ENCODE measurements around the gene ROBO1.

Gene ROBO1

DNA sequence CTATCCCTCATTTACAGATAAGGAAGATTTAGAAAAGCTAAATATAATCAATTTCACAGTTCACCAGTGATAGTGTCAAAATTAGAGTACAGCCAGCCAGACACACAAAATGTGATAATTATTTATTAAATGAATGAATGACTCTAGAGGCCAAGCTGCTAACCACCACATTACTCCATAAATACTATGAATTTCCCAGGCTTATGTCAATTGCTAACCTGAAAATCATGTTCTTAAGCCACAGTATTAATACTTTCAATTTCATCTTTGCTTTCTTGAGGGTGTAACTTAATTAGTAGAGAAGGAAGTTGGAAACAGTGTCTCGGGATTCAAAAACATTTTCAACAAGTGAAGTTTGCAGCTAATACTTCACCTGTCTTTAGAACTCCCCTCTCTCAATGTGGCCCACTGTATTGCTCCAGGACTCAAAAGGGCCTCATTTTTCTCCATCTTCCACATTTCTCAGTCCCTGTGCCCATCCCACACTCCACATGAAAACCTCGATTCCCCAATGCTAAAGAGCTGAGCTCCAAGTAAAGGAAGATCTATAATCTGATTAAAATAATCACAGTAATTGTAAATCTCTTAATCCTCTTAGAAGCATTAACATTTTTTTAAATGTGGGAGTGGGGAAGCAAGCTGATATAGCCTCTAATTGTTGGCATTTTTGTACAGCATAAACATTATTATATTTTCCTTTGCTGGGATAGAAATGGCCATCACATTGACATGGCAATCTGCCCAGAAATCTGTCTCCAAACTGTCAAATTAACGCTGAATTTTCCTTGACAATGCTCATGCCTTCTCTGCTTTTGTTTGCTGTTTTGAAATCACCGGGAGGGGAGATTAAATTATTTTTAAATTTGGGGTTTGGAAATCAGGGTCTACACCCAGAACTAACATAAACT, 765.1 kb downstream of the ROBO1 start:
- peak in 1 of 2 experiments; percentile 56 for DNase-seq

DNA sequence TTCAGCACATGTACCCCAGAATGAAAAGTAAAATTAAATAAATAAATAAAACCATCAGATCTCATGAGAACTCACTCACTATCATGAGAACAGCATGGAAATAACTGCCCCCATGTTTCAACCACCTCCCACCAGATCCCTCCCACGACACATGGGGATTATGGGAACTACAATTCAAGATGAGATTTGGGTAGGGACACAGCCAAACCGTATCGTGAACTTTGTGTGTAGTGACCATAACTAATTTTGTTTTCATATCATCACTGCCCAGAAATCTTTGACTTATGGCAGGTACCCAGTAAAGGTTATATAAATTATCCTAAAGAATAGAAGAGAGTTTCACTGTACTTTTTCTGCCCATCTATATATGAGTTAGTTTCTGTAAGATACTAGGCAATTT, 766.5 kb downstream of the ROBO1 start:
- no peak for DNase-seq

DNA sequence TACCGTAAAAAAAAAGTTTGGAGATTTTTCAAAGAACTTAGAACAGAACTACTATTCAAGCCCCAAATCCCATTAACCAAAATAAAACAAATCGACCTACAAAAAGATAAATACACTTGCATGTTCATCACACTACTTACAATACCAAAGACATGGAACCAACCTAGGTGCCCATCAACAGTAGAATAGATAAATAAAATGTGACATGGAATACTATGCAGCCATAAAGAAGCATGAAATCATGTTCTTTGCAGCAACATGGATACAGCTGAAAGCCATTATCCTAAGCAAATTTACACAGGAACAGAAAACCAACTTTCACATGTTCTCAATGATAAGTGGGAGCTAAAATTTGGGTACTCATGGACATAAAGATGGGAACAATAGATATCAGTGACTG, 768.7 kb downstream of the ROBO1 start:
- no peak for DNase-seq

DNA sequence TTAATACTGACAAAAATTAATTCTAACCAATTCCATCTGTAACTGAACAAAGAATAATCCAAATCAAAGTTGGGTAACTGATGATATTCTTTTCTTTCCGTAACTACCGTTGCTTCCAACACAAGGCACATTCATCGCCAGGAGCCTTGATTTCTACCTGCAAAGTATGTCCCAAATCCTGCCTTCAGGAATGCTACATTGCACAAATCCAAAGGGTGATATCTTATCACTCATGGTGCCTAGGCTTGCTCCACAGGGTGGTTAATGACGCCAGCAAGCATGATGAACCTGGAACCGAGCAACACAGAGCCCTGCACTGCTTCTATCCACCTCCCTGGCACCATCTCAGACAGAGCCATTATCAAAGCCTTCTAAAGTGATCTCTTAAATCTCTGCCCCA, 772.7 kb downstream of the ROBO1 start:
- DNase-seq: no peak

DNA sequence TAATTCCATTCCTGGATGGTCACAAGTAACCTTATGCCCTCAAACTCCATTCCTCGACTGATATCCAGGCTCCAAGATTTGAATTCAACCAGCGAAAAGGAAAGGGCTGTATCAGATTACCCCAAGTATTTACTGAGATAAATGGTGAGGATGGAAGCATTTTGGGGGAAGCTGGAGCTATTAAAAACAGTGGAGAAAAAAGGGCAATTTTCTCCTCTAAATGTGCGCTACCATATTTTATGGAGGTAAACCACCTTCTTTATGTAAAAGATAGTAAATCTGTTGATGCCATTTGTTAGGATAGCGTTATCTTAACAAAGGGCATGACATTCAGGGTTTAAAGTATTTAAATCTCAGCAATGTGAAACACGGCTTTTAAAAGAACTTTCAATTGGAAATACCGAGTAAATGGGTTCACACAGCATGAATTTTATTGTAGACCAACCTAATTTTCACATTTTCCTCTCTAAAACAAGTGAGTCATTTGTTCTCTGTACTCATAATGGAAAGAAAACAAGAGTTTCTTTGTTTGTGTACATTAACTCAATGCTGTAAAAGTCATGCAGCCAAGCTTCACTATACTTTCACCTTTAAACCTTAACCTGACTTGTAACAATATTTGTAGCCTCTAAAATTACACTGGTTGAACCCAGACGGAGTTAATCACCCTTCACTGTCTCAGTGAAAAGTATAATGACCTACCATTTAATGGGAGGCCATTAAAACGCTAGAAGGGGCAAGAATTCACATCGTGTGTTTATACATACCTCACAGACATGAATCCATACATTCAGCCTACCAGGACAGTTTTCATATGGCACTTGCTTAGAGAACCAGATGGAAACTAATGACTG, 773.4 kb downstream of the ROBO1 start:
- DNase-seq: no peak

DNA sequence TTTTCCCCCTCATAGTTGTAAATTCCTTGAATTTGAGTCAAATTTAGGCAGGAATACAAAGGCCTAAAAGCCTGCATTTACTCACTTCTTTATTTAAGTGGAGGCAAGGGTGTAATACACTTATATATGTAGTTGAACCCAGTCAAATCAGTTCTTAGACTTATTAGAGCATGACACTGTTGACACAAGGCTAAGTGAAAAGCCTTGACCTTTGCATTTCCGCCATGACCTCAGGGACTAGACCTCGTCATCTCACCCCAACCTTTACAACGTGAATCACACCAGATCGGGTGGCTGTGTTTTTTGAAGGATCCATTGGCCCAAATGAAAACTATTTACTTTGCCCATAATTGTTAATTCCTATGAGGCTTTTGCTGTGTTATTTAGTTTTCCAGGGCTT, 774.4 kb downstream of the ROBO1 start:
- DNase-seq: no peak

DNA sequence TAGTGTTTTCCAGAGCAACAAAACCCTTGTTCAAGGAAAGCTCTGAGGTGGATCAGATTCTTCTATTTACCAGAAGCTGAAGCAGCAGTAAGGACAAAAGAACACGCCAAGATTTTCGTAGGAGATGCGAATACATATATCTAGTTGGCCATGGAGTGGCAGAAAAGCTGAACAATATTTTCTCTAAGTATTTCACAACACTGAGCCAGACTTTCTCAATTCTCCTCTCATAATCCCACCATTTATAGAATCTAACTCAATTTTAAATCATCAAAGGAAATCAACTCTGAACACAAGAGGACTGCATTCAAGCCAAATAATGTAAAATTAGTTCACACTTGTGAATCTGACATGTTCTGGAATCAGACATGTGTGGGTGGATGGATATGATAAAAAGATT, 775.0 kb downstream of the ROBO1 start:
- no peak for DNase-seq

DNA sequence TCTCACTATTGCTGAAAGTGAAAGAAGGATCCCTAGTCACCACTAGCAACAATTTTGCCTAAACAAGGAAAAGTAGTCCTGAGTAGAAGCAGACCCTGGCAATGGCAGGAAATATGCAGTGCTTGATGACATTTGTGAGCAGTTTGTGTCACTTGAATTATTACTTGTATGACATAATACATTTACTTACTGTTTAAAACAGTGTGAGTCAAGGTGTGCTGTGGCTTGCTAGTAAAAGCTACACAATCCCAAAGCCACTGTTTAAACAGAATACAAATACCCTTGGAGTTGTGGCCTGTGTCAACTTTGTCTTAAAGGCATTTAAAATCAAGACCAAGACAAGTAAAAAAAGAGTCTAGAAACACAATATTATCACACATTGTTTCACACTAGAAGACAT, 775.4 kb downstream of the ROBO1 start:
- no peak for DNase-seq

DNA sequence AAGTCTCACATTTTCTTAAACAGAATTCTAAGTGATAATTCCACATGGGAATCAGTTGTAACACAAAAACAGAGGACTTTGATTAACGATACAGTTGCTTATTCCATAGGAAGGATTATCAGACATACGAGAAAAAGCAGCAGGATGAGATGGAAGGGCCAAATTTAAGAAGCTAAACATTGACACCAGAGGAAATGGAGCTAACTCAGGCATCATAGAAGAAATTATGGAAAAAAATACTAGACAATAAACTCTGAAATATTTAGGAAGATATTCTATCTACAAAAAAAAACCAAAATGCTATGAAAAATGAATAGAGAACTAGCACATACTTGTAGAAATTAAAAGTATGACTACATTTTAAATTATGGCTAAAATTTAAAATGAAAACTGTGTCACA, 776.1 kb downstream of the ROBO1 start:
- no peak for DNase-seq

DNA sequence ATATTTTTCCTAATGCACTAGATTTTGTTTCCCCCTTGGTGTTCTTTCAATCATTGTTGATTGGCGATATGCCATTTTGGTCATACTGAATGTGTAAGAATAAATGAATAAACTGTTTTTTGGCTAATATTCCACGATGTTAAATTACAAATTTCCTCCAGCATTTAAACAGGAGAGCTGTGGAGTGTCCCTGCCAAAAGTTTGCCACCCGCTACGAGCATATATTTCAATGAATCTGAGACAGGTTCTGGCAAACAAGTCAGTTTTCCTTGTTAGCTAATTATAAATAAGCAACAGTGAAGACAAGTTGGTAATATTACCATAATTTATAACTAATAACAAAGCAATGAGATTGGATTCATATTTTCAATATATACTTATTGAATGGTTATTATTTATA, 777.6 kb downstream of the ROBO1 start:
- DNase-seq: peak in 1 of 2 experiments; percentile 65

DNA sequence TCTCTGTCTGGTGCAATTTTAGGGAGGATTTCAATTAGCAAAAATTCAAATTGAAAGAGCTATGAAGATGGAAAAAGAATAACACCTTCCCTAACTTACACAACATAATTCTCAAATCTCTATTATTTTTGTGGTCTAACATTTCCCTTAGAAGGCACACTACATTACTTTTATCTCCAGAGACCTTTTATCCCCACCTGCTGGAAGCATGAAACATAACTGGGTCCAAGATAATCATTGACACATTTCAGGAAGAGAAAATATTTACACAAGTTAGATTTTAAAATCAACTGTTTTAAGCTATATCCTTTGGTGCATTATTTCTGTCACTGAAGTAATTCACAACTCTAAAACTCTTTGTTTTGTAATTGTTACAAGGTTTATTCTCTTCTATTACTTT, 779.5 kb downstream of the ROBO1 start:
- DNase-seq: no peak

DNA sequence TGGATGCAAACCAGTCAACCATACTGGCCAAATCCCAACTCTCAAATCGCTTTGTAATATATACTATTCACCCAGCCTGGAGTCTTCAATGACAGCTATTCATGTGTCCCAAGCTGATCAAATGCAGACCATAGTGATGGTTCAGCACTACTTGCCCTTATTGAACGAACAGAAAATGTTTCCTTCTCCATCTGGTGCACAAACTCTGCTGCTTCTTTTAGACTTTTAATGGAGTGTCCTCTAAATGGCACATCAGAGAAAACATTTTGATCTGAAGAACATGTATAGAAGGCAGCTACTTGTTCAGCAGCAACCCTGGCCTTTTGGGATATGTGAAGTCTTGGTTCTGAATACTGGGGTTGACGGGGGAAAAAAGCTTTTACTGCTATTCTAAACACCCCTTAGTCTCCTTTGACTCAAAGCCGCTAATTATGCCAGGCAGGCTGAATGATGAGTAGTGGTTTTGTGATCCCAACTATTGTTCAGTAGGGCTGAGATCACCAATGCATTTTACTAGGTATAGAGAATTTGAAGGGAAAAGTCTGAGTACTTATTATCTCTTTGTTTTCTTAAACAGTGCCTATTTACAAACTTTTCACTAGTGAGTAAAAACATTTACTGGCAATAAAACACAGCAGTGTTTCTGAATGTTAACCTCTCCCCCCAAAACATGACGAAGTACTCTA, 781.2 kb downstream of the ROBO1 start:
- no peak for DNase-seq

DNA sequence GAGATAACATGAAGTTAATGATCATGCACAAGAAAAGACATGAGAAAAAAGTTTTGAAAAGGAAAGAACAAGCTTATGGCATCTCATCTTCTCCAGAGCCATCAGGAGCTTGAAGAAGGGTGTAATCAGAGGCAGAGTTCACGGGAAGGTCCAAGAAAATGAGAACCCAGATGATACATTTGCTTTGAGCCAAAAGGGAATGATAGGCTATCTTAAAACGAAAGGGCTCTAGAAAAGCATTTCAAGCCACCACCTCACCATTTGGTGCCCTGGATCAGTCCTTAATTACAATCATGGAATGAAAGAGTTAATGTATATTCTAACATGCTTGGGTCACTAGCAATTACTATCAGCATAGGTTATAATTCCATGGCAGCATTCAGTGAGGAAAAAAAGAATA, 781.8 kb downstream of the ROBO1 start:
- DNase-seq: no peak

DNA sequence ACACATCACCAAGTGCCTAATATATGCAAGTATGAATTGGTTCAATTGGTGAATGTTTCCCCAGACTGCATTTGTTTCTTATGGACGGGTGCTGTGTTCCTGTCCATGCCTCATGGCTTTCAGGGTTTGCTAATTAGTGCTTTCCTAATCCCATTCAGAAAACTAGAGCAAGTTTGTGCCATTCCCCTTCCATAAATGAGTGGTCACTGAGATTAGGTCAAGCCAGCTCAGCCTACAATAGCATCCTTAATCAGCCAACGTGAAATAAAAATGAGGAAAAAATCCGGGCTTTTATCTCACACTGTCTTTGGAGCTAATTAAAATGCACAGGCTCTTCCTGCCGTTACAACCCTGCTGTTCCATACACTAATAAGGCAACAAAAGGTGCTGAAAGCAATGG, 788.8 kb downstream of the ROBO1 start:
- DNase-seq: no peak

DNA sequence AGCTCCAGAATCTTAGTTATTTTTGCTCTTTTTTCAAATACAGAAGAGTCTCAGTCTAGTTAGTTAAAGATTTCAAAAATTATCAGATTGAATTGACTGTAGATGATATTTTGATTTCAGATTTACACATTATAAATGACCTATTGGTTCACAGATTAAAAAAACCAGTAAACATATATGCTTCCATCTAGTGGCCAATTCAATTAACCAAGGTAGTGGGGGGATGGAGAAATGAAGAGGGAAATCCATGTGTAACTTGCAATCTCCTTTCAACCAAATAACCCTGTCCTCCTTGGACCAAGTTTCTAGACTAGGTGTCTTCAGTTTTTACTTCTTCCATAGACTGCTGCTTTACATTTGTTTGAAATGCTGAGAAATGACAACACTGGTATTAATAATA, 789.8 kb downstream of the ROBO1 start:
- peak in 1 of 2 experiments; percentile 10 for DNase-seq

DNA sequence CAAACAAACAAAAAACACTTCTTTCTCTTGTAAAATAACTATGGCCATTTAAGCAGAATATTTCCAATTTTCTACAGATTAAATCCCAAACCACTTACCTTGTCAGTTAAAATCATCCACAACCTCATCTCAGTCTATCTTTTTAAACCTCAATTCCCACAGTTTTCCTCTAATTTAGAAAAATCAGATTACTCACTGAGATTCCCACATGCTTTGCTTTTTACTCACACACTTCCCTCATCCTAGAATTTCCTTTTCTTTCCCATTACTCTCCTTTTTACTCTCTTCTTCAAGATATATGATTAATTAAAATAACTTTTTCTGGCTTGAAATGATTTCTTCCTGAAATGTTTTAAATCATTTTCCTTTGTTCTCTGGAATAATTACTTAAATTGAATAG, 790.7 kb downstream of the ROBO1 start:
- DNase-seq: no peak

DNA sequence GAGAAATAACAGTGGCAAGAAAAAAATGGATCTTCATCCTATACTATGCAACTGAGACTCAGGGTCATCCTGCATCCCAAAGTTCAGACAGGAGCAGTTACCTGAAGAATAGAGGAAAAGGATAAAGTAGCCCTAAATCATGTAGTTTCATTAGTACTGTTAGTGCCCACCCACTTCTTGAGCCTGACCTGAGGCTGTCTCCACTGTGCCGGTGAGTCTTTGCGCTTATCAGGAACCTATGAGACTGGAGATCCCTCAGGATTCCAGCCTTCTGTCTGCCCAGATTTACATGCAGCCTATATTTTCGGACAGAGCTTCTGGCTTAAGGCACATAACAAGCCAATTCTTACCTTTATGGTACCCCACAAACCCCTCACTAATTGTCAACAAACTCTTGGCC, 791.6 kb downstream of the ROBO1 start:
- no peak for DNase-seq

DNA sequence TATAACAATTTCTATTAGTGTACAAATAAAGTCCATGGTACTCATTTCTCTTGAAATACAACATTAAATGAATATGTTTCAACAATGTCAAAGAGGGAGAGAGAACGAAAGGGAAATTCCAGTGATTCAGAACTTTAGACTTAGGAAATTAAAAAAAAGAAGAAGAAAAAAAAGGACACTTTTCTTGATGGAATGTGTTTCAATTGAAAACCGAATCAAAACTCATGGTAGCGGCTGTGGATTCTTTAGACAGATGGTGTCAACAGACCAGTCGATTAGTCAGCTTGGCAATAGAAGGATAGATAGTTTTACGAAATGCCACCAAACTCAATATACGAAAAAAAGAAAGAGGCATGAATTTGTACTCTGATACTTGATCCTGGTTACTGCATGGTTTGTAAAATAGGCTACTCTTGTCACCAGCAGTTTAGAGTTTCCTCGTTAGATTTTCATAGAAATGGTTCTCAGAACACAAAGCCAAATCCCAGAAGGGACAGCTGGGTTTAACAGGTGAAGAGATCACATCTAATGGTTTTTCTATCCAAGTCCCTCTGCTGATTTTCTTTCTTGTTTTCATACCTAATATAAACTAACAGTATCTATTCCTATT, 793.5 kb downstream of the ROBO1 start:
- DNase-seq: peak in 1 of 2 experiments; percentile 63

DNA sequence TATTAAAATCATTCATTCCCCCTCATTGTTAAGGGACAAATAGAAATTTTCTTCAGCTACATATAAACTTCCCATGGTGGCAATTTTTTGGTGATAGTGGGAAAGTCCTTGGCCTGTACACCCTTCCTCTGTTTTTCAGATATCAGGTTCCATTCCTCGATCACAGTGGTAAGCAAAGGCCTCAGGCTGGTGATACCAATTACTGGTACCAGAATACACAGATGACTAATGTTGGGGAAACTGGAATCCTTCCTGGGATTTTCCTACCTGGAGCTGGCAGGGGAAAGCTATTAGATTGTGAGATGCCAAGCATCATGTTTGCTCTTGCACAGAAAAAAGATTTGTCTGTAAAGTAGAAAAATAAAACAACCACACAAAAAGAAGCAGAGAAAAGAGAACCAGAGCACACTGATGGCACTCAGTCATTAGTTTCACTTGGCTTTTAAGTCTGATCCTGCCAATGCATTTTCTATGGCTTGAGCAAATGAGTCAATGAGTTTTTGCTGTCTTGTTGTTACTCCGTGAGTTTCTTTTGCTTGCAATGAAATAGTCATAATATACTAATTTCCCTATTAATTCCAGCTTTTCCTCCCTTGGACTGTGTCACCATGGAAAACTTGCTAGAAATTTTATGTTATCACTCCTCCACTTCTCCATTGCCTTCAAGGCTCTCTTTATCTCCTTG, 795.0 kb downstream of the ROBO1 start:
- no peak for DNase-seq

DNA sequence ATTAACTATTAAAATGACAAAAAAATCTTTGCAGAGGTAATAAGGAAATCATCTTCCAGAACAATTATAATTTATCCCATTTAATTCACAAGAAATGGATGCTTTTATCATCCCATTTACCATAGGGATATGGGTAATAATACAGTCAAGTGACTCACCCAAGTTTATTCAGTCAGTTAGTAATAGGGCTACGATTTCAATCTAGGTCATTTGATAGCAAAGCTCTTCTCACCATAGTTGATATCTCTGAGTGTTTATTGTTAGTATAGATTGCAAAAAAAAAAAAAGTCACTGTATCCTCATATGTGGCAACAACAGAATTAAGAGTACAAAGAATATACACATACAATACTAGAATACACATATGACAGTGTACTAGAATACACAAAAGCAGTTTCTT, 797.1 kb downstream of the ROBO1 start:
- DNase-seq: no peak

DNA sequence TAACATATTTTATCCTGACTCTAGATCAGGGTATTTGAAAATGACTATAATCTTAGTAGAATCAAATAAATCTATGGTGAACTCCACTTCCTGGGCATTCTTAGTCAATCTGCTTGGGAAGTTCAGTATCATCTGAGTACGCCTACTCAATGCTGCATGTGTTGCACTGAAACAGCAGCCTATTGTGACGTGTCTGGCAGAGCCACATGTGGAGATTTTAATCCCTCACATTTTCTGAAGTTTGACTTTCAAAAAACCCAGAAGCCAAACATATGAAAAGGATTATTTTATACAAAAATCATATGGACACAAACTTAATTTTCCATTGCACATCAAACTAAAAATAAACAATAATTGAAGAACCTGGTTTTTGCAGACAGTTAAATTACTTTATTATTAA, 798.3 kb downstream of the ROBO1 start:
- DNase-seq: no peak

DNA sequence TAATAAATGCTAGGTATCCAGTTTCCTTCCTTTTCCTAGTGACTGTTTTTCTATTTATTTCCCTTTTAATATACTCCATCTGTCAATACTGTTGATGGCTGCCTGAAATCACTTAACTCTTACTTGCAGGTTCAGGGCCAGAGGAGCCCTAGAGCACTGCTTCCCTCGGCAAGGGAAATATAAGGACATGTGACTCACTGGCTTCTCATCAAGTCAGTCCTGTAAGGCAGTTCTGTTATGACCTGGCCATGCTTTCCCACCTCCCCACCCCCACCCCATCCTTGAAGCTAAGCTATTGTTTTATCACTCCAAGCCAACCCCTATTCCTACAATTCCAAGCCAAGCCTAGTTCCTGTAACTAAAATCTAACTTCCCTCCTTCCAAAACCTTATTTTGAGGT, 800.7 kb downstream of the ROBO1 start:
- DNase-seq: no peak

Data from NCI-H446 (cell line).